ENCODE results near the gene CLIP3. TPM values are rescaled to one million over a fixed set of nuclear protein-coding genes. Genes with fewer than 3 reads are reported as not detected.

The CLIP3 gene
- total and polyA plus RNA-seq, 2 experiments from 2014 or later = 15.1 to 19.1 TPM

DNA sequence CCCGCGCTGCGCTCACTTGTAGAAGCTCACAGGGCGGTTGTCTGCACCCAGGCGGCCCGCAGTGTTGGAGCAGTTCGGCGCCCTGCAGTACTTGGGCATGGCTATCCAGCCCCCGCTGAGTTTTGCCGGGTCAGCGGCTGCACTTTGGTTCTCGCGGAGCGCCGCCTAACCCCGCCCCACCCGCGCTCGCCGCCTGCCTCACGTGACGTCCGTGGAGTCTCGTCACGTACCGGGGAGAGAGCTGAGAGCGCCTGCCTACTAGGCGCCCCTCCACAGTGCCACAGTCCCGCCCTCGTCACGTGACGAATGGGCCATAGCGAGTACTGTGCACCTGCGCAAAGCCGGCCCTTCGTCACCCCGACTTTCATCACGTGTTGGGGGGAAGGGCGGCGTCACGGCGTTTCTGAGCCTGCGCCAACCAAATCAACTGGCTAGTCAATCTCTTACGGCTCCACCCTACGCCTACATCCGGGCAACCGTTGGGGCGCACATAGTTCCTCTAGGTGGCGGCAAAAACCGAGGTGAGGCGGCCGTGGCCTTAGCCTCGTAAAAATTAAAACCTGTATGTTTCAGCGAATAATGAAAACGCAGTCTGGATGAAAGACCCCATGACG is 21.6 kb upstream of the CLIP3 start, which contains the start of gene THAP8 (continued):
- TF ChIP-seq, protein P1, sequence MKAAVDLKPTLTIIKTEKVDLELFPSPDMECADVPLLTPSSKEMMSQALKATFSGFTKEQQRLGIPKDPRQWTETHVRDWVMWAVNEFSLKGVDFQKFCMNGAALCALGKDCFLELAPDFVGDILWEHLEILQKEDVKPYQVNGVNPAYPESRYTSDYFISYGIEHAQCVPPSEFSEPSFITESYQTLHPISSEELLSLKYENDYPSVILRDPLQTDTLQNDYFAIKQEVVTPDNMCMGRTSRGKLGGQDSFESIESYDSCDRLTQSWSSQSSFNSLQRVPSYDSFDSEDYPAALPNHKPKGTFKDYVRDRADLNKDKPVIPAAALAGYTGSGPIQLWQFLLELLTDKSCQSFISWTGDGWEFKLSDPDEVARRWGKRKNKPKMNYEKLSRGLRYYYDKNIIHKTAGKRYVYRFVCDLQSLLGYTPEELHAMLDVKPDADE (IDR thresholded peaks at IDR 0.05) = no peak
- TF ChIP-seq EZH2 (IDR thresholded peaks at IDR 0.05; ENCODE audit: low read depth, unreplicated experiment) = no peak
- TF ChIP-seq, protein P2, sequence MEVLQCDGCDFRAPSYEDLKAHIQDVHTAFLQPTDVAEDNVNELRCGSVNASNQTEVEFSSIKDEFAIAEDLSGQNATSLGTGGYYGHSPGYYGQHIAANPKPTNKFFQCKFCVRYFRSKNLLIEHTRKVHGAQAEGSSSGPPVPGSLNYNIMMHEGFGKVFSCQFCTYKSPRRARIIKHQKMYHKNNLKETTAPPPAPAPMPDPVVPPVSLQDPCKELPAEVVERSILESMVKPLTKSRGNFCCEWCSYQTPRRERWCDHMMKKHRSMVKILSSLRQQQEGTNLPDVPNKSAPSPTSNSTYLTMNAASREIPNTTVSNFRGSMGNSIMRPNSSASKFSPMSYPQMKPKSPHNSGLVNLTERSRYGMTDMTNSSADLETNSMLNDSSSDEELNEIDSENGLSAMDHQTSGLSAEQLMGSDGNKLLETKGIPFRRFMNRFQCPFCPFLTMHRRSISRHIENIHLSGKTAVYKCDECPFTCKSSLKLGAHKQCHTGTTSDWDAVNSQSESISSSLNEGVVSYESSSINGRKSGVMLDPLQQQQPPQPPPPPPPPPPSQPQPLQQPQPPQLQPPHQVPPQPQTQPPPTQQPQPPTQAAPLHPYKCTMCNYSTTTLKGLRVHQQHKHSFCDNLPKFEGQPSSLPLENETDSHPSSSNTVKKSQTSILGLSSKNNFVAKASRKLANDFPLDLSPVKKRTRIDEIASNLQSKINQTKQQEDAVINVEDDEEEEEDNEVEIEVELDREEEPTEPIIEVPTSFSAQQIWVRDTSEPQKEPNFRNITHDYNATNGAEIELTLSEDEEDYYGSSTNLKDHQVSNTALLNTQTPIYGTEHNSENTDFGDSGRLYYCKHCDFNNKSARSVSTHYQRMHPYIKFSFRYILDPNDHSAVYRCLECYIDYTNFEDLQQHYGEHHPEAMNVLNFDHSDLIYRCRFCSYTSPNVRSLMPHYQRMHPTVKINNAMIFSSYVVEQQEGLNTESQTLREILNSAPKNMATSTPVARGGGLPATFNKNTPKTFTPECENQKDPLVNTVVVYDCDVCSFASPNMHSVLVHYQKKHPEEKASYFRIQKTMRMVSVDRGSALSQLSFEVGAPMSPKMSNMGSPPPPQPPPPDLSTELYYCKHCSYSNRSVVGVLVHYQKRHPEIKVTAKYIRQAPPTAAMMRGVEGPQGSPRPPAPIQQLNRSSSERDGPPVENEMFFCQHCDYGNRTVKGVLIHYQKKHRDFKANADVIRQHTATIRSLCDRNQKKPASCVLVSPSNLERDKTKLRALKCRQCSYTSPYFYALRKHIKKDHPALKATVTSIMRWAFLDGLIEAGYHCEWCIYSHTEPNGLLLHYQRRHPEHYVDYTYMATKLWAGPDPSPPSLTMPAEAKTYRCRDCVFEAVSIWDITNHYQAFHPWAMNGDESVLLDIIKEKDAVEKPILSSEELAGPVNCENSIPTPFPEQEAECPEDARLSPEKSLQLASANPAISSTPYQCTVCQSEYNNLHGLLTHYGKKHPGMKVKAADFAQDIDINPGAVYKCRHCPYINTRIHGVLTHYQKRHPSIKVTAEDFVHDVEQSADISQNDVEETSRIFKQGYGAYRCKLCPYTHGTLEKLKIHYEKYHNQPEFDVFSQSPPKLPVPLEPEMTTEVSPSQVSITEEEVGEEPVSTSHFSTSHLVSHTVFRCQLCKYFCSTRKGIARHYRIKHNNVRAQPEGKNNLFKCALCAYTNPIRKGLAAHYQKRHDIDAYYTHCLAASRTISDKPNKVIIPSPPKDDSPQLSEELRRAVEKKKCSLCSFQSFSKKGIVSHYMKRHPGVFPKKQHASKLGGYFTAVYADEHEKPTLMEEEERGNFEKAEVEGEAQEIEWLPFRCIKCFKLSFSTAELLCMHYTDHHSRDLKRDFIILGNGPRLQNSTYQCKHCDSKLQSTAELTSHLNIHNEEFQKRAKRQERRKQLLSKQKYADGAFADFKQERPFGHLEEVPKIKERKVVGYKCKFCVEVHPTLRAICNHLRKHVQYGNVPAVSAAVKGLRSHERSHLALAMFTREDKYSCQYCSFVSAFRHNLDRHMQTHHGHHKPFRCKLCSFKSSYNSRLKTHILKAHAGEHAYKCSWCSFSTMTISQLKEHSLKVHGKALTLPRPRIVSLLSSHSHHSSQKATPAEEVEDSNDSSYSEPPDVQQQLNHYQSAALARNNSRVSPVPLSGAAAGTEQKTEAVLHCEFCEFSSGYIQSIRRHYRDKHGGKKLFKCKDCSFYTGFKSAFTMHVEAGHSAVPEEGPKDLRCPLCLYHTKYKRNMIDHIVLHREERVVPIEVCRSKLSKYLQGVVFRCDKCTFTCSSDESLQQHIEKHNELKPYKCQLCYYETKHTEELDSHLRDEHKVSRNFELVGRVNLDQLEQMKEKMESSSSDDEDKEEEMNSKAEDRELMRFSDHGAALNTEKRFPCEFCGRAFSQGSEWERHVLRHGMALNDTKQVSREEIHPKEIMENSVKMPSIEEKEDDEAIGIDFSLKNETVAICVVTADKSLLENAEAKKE (CRISPR knock-in tag; IDR thresholded peaks at IDR 0.05) = no peak
- TF ChIP-seq CREB1 (CRISPR knock-in tag; IDR thresholded peaks at IDR 0.05; ENCODE audit: low read depth) = peak; percentile 89

DNA sequence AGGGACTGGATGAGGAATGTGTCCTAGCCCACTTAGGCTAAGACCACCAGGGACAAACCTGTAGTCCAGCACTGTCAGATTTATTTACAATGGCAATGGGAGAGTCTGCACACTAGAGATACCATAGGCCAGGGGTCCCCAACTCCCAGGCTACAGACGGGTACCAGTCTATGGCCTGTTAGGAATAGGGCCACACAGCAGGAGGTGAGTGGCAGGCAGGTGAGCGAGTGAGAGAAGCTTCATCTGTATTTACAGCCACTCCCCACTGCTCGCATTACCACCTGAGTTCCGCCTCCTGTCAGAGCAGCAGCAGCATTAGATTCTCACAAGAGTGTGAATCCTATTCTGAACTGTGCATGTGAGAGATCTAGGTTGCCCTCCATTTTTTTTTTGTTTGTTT is 19.0 kb upstream of the CLIP3 start:
- no peaks in the 10 kb centered on the region; the same call in 2 of the 3 replicates for H3K9me3 Mint-ChIP-seq
- Histone ChIP-seq H3K36me3 (ENCODE audit: insufficient read depth) (no peaks in the 10 kb centered on the region; the same call in 1 of the 2 replicates), H4K20me1 (replicated peaks; ENCODE audit: insufficient read depth) (peaks cover 14% of the 10 kb centered on the region), H3K4me2 (no peak overlapping the region), H2AFZ (no peak overlapping the region), H3K27ac (ENCODE audit: low read depth) (no peak overlapping the region), H3K79me2 (replicated peaks; ENCODE audit: insufficient read depth) (peaks cover 23% of the 10 kb centered on the region), H3F3A (replicated peaks; ENCODE audit: low read depth) (0 out of 2 replicates have a peak, but pooled peaks cover 5% of the 10 kb centered on the region), H3K27me3 (ENCODE audit: insufficient read depth) (no peaks in the 10 kb centered on the region), H3K4me1 (ENCODE audit: insufficient read depth) (peaks cover 23% of the 10 kb centered on the region; the same call in 1 of the 2 replicates), H3K9me2 (ENCODE audit: insufficient read depth) (no peaks in the 10 kb centered on the region), H3K4me3 (no peak overlapping the region)
- H3K4me1 Mint-ChIP-seq = peaks cover 25% of the 10 kb centered on the region
- H3K27ac Mint-ChIP-seq = 0 out of 2 replicates have a peak overlapping the region, but pooled peaks have one; percentile 2
- H3K4me3 Mint-ChIP-seq = peak overlapping the region; percentile 26; the same call in 1 of the 3 replicates
- peaks cover 17% of the 10 kb centered on the region for H3K27me3 Mint-ChIP-seq (ENCODE audit: insufficient read depth, low read depth, poor library complexity)
- peak; percentile 66 for DNase-seq (ENCODE audit: low spot score)
- no peaks in the 10 kb centered on the region for H3K36me3 Mint-ChIP-seq (ENCODE audit: low read depth)
- ATAC-seq = peak; percentile 1; the same call in 2 of the 3 replicates
- no peak for TF ChIP-seq STAT1 (IDR thresholded peaks at IDR 0.05; ENCODE audit: unreplicated experiment)
- TF ChIP-seq, protein P3, sequence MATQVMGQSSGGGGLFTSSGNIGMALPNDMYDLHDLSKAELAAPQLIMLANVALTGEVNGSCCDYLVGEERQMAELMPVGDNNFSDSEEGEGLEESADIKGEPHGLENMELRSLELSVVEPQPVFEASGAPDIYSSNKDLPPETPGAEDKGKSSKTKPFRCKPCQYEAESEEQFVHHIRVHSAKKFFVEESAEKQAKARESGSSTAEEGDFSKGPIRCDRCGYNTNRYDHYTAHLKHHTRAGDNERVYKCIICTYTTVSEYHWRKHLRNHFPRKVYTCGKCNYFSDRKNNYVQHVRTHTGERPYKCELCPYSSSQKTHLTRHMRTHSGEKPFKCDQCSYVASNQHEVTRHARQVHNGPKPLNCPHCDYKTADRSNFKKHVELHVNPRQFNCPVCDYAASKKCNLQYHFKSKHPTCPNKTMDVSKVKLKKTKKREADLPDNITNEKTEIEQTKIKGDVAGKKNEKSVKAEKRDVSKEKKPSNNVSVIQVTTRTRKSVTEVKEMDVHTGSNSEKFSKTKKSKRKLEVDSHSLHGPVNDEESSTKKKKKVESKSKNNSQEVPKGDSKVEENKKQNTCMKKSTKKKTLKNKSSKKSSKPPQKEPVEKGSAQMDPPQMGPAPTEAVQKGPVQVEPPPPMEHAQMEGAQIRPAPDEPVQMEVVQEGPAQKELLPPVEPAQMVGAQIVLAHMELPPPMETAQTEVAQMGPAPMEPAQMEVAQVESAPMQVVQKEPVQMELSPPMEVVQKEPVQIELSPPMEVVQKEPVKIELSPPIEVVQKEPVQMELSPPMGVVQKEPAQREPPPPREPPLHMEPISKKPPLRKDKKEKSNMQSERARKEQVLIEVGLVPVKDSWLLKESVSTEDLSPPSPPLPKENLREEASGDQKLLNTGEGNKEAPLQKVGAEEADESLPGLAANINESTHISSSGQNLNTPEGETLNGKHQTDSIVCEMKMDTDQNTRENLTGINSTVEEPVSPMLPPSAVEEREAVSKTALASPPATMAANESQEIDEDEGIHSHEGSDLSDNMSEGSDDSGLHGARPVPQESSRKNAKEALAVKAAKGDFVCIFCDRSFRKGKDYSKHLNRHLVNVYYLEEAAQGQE (IDR thresholded peaks at IDR 0.05; ENCODE audit: unreplicated experiment) = no peak
